AG04449 (cell line): ENCODE data around the gene CABLES2.

Source experiments
- CTCF ChIA-PET: fragments of 350-600 bp; formaldehyde crosslinking; extraction: SDS; loops from one replicate; lab custom pipeline; 2021; ENCODE audit warnings: antibody characterized with exemption; lab: Yijun Ruan, JAX
- POLR2A ChIA-PET: fragments of 400-600, 350-600 bp; formaldehyde crosslinking; extraction: SDS; loops from one replicate; lab custom pipeline; 2020; ENCODE audit warnings: antibody characterized with exemption, inconsistent platforms; lab: Yijun Ruan, JAX
- DNase-seq: peaks from one replicate; pipeline ENCODE4 v3.0.0-alpha.2; 2010; ENCODE audit warnings: low read depth, low spot score
- H3K4me3 ChIP-seq: 2 replicates; pipeline ENCODE4 v1.5.1; 2011; ENCODE audit warnings: low read depth, mild to moderate bottlenecking, control low read depth, low read length
- TF ChIP-seq, protein P1 (sequence below): IDR thresholded peaks from one replicate; pipeline ENCODE4 v1.5.1; 2011; ENCODE audit warnings: mild to moderate bottlenecking, moderate library complexity, low read length, control low read depth, inconsistent platforms; ENCODE audit not compliant: insufficient read depth; ENCODE audit errors: missing control alignments

Gene CABLES2

GRCh38 chr20:62344092-62344491 is 63.0 kb downstream of the CABLES2 start:
- H3K4me3 ChIP-seq, result no peak overlapping the region
- CTCF ChIA-PET, result no interaction called here
- no peak for DNase-seq
- TF ChIP-seq, protein P1, sequence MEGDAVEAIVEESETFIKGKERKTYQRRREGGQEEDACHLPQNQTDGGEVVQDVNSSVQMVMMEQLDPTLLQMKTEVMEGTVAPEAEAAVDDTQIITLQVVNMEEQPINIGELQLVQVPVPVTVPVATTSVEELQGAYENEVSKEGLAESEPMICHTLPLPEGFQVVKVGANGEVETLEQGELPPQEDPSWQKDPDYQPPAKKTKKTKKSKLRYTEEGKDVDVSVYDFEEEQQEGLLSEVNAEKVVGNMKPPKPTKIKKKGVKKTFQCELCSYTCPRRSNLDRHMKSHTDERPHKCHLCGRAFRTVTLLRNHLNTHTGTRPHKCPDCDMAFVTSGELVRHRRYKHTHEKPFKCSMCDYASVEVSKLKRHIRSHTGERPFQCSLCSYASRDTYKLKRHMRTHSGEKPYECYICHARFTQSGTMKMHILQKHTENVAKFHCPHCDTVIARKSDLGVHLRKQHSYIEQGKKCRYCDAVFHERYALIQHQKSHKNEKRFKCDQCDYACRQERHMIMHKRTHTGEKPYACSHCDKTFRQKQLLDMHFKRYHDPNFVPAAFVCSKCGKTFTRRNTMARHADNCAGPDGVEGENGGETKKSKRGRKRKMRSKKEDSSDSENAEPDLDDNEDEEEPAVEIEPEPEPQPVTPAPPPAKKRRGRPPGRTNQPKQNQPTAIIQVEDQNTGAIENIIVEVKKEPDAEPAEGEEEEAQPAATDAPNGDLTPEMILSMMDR, result no peak
- POLR2A ChIA-PET, result interaction anchor here (0.7 kb wide), 1 partner anchor 39 kb away, joined by 3 read pairs; no protein-coding TSS in a partner anchor

DNA sequence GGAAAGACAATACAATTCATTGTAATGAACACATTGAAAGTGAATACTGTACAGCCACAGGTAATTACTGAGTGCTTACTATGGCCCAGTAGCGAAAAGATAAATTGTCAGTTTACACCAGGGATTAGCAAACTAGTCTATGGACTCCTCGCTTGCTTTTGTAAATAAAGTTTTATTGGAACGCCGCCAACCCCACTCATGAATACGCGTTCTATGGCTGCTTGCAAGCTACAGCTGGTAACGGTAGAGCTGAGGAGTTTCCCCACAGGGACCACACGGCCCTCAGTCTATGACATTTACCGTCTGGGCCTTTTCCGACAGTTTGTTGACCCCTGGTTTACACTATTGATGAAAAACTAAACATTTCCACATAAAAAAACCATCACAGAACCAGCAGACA is 64.2 kb downstream of the CABLES2 start:
- ChIA-PET POLR2A (interaction anchor here (0.7 kb wide), 1 partner anchor 1611 kb away, joined by 4 read pairs; no protein-coding TSS in a partner anchor), CTCF (no interaction called here)
- DNase-seq, result no peak
- TF ChIP-seq, protein P1, result no peak
- H3K4me3 ChIP-seq, result no peak overlapping the region

- no peak for DNase-seq
- ChIA-PET POLR2A (interaction anchor here (0.7 kb wide), 1 partner anchor 25 kb away, joined by 3 read pairs; no protein-coding TSS in a partner anchor), CTCF (interaction anchor here (1.4 kb wide), 1 partner anchor 10 kb away, joined by 4 read pairs; no protein-coding TSS in a partner anchor)
- TF ChIP-seq, protein P1, result no peak
- H3K4me3 ChIP-seq, result no peak overlapping the region
Observed at GRCh38 chr20:62339647-62340062, 67.4 kb downstream of the CABLES2 start.
